CD4-positive, alpha-beta T cell treated with Interferon alpha-2 for 1 hour (primary cell): ENCODE measurements around the gene HAUS1.
"Not testable (repeated sequence)": the region's sequence is repeated elsewhere in the genome, so short reads cannot be mapped to it uniquely, and the experiment has no call there.

Experiments
- DNase-seq, 2 donors: peaks; one replicate each; pipeline ENCODE4 v3.0.0-alpha.2; 2020 to 2022

Gene HAUS1

GRCh38 chr18:46095532-46095931 is 8.7 kb upstream of the HAUS1 start:
- DNase-seq = no peak

GRCh38 chr18:46096651-46097300 is 7.4 kb upstream of the HAUS1 start:
- peak in 1 of 2 donors; percentile 18 for DNase-seq

GRCh38 chr18:46097431-46097800 is 6.8 kb upstream of the HAUS1 start:
- peak in 1 of 2 donors; percentile 36 for DNase-seq

- DNase-seq = peak; percentile 83 to 84
Observed at GRCh38 chr18:46097801-46098615, 6.2 kb upstream of the HAUS1 start, which contains the start of gene ATP5F1A. TSS of gene ATP5F1A (minus strand) at chr18:46098296. CDS start at chr18:46098231, 65 bp downstream.

GRCh38 chr18:46098616-46098933 is 5.6 kb upstream of the HAUS1 start:
- DNase-seq = no peak

GRCh38 chr18:46099463-46099862 is 4.7 kb upstream of the HAUS1 start:
- no peak for DNase-seq

- no peak for DNase-seq
Observed at GRCh38 chr18:46109386-46109785, 5.2 kb downstream of the HAUS1 start.

- no peak for DNase-seq
Observed at GRCh38 chr18:46110406-46110805, 6.2 kb downstream of the HAUS1 start.

- DNase-seq = no peak
Observed at GRCh38 chr18:46113751-46114150, 9.6 kb downstream of the HAUS1 start.

- DNase-seq = not testable (repeated sequence)
Observed at GRCh38 chr18:46126625-46127024, 22.4 kb downstream of the HAUS1 start.

GRCh38 chr18:46130061-46130460 is 25.9 kb downstream of the HAUS1 start:
- no peak for DNase-seq

- DNase-seq = not testable (repeated sequence)
Observed at GRCh38 chr18:46130549-46130948, 26.4 kb downstream of the HAUS1 start.

GRCh38 chr18:46133534-46133933 is 29.3 kb downstream of the HAUS1 start:
- DNase-seq = no peak

GRCh38 chr18:46134920-46135675 is 30.9 kb downstream of the HAUS1 start:
- no peak for DNase-seq

- DNase-seq = no peak
Observed at GRCh38 chr18:46140173-46140572, 36.0 kb downstream of the HAUS1 start.

- no peak for DNase-seq
Observed at GRCh38 chr18:46141199-46141598, 37.0 kb downstream of the HAUS1 start.

GRCh38 chr18:46148810-46149209 is 44.6 kb downstream of the HAUS1 start:
- DNase-seq = peak; percentile 24 to 75

- no peak for DNase-seq
Observed at GRCh38 chr18:46152436-46152807, 48.2 kb downstream of the HAUS1 start.

GRCh38 chr18:46152808-46153617 is 48.8 kb downstream of the HAUS1 start:
- no peak for DNase-seq

GRCh38 chr18:46155641-46156051 is 51.5 kb downstream of the HAUS1 start:
- DNase-seq = peak; percentile 79 to 90

GRCh38 chr18:46156124-46156745 is 52.0 kb downstream of the HAUS1 start:
- DNase-seq = peak; percentile 18 to 59

- DNase-seq = no peak
Observed at GRCh38 chr18:46156843-46157242, 52.7 kb downstream of the HAUS1 start.
